HG03139 (cell line): ENCODE results near the gene CPNE6.

Source experiments
- ATAC-seq: cut with Tn5 transposase; IDR thresholded peaks from one replicate; pipeline ENCODE4 v1.9.1; 2021; ENCODE audit not compliant: unreplicated experiment

Gene CPNE6

GRCh38 chr14:24126939-24127338, 55.6 kb downstream of the CPNE6 start:
- ATAC-seq = no peak

GRCh38 chr14:24127673-24128072, 56.3 kb downstream of the CPNE6 start:
- no peak for ATAC-seq
